GM23338 (cell line): ENCODE data around the gene CACNB3. TPM values are rescaled to one million over a fixed set of nuclear protein-coding genes. Genes with fewer than 3 reads are reported as not detected.

Source experiments
- ATAC-seq: fragments of 200-7000 bp; cut with Tn5 transposase; 3 replicates; pipeline ENCODE4 v1.9.1; 2020
- DNase-seq: peaks from one replicate; pipeline ENCODE4 v3.0.0-alpha.2; 2015; ENCODE audit warnings: low spot score
- H2AFZ ChIP-seq: fragments of 200-600 bp; sonication (generic); 2 replicates; pipeline ENCODE4 v1.8.0; 2016; ENCODE audit warnings: antibody characterized with exemption, mild to moderate bottlenecking, moderate library complexity
- H3F3A ChIP-seq: fragments of 200-600 bp; sonication (generic); replicated peaks from 2 replicates; pipeline ENCODE4 v1.8.0; 2017; ENCODE audit warnings: antibody characterized with exemption, mixed run types, low read depth
- H3K27ac ChIP-seq: fragments of 200-600 bp; sonication (generic); 2 replicates; pipeline ENCODE4 v1.6.1; 2016; ENCODE audit warnings: low read depth
- H3K27me3 ChIP-seq: fragments of 200-600 bp; sonication (generic); 2 replicates; pipeline ENCODE4 v1.8.0; 2016; ENCODE audit warnings: mild to moderate bottlenecking, mixed run types, moderate library complexity; ENCODE audit not compliant: insufficient read depth
- H3K36me3 ChIP-seq: fragments of 200-600 bp; sonication (generic); 2 replicates; pipeline ENCODE4 v1.8.0; 2016; ENCODE audit warnings: mild to moderate bottlenecking; ENCODE audit not compliant: insufficient read depth
- H3K4me1 ChIP-seq: fragments of 200-600 bp; sonication (generic); 2 replicates; pipeline ENCODE4 v1.8.0; 2016; ENCODE audit warnings: mild to moderate bottlenecking, moderate library complexity; ENCODE audit not compliant: insufficient read depth
- H3K4me2 ChIP-seq: fragments of 200-600 bp; sonication (generic); 2 replicates; pipeline ENCODE4 v1.7.1; 2017; ENCODE audit warnings: mixed run types
- H3K4me3 ChIP-seq: fragments of 200-600 bp; sonication (generic); 2 replicates; pipeline ENCODE4 v1.6.1; 2016; ENCODE audit warnings: mixed run types
- H3K79me2 ChIP-seq: fragments of 200-600 bp; sonication (generic); replicated peaks from 2 replicates; pipeline ENCODE4 v1.8.0; 2017; ENCODE audit warnings: mild to moderate bottlenecking; ENCODE audit not compliant: insufficient read depth
- H3K9me2 ChIP-seq: fragments of 200-600 bp; sonication (generic); 2 replicates; pipeline ENCODE4 v1.8.0; 2017; ENCODE audit not compliant: insufficient read depth
- H4K20me1 ChIP-seq: fragments of 200-600 bp; sonication (generic); replicated peaks from 2 replicates; pipeline ENCODE4 v1.8.0; 2017; ENCODE audit warnings: mild to moderate bottlenecking; ENCODE audit not compliant: insufficient read depth
- H3K27ac Mint-ChIP-seq: 2 replicates; pipeline ENCODE4 v1.8.0; 2020; ENCODE audit warnings: inconsistent platforms, mild to moderate bottlenecking, moderate library complexity, mixed read lengths
- H3K27me3 Mint-ChIP-seq: 3 replicates; pipeline ENCODE4 v1.8.0; 2022; ENCODE audit warnings: low read depth, mild to moderate bottlenecking, moderate library complexity, mixed read lengths, inconsistent platforms; ENCODE audit not compliant: insufficient read depth, poor library complexity
- H3K36me3 Mint-ChIP-seq: 3 replicates; pipeline ENCODE4 v1.8.0; 2021; ENCODE audit warnings: low read depth, mild to moderate bottlenecking, inconsistent platforms, moderate library complexity, mixed read lengths
- H3K4me1 Mint-ChIP-seq: 3 replicates; pipeline ENCODE4 v1.8.0; 2020; ENCODE audit warnings: mild to moderate bottlenecking, inconsistent platforms, mixed read lengths
- H3K4me3 Mint-ChIP-seq: 3 replicates; pipeline ENCODE4 v1.8.0; 2021; ENCODE audit warnings: moderate library complexity, mild to moderate bottlenecking, inconsistent platforms, mixed read lengths
- H3K9me3 Mint-ChIP-seq: 3 replicates; pipeline ENCODE4 v1.8.0; 2020; ENCODE audit warnings: moderate library complexity, mild to moderate bottlenecking, inconsistent platforms, mixed read lengths
- JUNB ChIP-seq: IDR thresholded peaks from one replicate; pipeline ENCODE4 v1.6.1; 2016; ENCODE audit warnings: antibody characterized with exemption; ENCODE audit not compliant: unreplicated experiment
- POLR2AphosphoS5 ChIP-seq: IDR thresholded peaks from 2 replicates; pipeline ENCODE4 v1.6.1; 2016; ENCODE audit warnings: antibody characterized with exemption, low read depth
- STAT1 ChIP-seq: IDR thresholded peaks from one replicate; pipeline ENCODE4 v1.6.1; 2016; ENCODE audit warnings: antibody characterized with exemption; ENCODE audit not compliant: unreplicated experiment
- polyA plus RNA-seq: library from polyadenylated mRNA; unstranded; fragments of >200 nt; fragmentation: Nextera tagmentation; extraction: Ambion mirVana; gene quantifications from 2 replicates; pipeline ENCODE4 v1.2.1, GENCODE V29; 2016
- total RNA-seq: library from RNA; depleted of rRNA; stranded (reverse); fragments of >200 nt; shearing (Covaris generic); gene quantifications from 2 replicates; pipeline ENCODE4 v1.2.3, GENCODE V29; 2014
- TF ChIP-seq, protein P1 (sequence below): fragments of 250-450 bp; sonication (Bioruptor Pico); IDR thresholded peaks from 2 replicates; pipeline ENCODE4 v1.5.0; 2020; ENCODE audit warnings: mild to moderate bottlenecking, moderate library complexity
- TF ChIP-seq, protein P2 (sequence below), 2 experiments: fragments of 200-600 bp in 1 of 2; sonication (generic) in 1 of 2; conservative IDR thresholded peaks; 2 replicates each; pipeline versions ENCODE4 v1.5.1 to v1.6.1; 2016 to 2017; ENCODE audit warnings: antibody characterized with exemption in 2 of 2, low read depth in 2 of 2, mild to moderate bottlenecking in 2 of 2, moderate library complexity in 1 of 2
- TF ChIP-seq, protein P3 (sequence below): IDR thresholded peaks from 2 replicates; pipeline ENCODE4 v1.6.1; 2016; ENCODE audit warnings: antibody characterized with exemption

The CACNB3 gene
- total and polyA plus RNA-seq, 2 experiments from 2014 or later: 4.1 to 6.2 TPM

DNA sequence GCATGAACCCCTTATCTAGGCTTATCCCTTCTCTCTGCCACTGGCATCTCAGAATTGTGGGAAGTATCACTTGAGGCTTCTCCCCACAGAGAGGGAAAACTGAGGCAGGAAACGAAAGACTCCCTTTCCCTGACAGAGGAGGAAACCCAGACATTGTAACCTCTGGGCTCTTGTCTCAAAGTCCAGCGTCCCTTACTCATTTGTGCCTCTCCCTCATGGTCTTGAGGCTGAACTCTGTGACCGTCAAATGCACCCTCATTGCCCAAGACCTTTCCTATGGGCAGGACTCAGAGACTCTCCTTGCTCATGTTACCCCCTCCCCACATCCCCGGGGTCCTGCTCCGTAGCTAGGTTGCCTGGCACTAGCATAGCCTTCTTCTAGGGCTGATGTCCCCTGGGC is 3.8 kb downstream of the CACNB3 start (continued):
- TF ChIP-seq, protein P1, sequence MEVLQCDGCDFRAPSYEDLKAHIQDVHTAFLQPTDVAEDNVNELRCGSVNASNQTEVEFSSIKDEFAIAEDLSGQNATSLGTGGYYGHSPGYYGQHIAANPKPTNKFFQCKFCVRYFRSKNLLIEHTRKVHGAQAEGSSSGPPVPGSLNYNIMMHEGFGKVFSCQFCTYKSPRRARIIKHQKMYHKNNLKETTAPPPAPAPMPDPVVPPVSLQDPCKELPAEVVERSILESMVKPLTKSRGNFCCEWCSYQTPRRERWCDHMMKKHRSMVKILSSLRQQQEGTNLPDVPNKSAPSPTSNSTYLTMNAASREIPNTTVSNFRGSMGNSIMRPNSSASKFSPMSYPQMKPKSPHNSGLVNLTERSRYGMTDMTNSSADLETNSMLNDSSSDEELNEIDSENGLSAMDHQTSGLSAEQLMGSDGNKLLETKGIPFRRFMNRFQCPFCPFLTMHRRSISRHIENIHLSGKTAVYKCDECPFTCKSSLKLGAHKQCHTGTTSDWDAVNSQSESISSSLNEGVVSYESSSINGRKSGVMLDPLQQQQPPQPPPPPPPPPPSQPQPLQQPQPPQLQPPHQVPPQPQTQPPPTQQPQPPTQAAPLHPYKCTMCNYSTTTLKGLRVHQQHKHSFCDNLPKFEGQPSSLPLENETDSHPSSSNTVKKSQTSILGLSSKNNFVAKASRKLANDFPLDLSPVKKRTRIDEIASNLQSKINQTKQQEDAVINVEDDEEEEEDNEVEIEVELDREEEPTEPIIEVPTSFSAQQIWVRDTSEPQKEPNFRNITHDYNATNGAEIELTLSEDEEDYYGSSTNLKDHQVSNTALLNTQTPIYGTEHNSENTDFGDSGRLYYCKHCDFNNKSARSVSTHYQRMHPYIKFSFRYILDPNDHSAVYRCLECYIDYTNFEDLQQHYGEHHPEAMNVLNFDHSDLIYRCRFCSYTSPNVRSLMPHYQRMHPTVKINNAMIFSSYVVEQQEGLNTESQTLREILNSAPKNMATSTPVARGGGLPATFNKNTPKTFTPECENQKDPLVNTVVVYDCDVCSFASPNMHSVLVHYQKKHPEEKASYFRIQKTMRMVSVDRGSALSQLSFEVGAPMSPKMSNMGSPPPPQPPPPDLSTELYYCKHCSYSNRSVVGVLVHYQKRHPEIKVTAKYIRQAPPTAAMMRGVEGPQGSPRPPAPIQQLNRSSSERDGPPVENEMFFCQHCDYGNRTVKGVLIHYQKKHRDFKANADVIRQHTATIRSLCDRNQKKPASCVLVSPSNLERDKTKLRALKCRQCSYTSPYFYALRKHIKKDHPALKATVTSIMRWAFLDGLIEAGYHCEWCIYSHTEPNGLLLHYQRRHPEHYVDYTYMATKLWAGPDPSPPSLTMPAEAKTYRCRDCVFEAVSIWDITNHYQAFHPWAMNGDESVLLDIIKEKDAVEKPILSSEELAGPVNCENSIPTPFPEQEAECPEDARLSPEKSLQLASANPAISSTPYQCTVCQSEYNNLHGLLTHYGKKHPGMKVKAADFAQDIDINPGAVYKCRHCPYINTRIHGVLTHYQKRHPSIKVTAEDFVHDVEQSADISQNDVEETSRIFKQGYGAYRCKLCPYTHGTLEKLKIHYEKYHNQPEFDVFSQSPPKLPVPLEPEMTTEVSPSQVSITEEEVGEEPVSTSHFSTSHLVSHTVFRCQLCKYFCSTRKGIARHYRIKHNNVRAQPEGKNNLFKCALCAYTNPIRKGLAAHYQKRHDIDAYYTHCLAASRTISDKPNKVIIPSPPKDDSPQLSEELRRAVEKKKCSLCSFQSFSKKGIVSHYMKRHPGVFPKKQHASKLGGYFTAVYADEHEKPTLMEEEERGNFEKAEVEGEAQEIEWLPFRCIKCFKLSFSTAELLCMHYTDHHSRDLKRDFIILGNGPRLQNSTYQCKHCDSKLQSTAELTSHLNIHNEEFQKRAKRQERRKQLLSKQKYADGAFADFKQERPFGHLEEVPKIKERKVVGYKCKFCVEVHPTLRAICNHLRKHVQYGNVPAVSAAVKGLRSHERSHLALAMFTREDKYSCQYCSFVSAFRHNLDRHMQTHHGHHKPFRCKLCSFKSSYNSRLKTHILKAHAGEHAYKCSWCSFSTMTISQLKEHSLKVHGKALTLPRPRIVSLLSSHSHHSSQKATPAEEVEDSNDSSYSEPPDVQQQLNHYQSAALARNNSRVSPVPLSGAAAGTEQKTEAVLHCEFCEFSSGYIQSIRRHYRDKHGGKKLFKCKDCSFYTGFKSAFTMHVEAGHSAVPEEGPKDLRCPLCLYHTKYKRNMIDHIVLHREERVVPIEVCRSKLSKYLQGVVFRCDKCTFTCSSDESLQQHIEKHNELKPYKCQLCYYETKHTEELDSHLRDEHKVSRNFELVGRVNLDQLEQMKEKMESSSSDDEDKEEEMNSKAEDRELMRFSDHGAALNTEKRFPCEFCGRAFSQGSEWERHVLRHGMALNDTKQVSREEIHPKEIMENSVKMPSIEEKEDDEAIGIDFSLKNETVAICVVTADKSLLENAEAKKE (CRISPR knock-in tag): no peak
- no peak for TF ChIP-seq STAT1

DNA sequence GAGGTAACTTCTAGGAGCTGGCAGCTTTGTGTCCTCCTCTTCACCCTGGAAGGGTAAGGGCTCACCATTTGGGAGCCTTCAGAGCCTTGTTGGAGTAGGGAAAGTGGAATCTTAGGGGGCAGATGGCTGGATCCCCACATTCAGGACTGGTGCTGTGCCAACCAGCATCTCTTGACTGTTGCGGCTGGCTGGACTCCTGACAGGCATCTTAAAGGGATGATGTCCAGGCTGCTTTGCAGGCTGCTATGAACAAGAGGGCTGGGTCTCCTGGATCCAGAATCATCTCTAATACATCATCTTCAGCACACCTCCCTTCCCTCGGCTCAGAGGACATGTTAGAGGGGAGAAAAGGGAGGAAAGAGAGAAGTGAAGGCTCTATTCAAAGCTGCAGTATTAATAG is 4.4 kb downstream of the CACNB3 start:
- H3K4me3 Mint-ChIP-seq: no peak overlapping the region
- H3K9me3 Mint-ChIP-seq: no peaks in the 10 kb centered on the region; the same call in 2 of the 3 replicates
- H3K4me1 Mint-ChIP-seq: peaks cover 34% of the 10 kb centered on the region
- TF ChIP-seq, protein P2, sequence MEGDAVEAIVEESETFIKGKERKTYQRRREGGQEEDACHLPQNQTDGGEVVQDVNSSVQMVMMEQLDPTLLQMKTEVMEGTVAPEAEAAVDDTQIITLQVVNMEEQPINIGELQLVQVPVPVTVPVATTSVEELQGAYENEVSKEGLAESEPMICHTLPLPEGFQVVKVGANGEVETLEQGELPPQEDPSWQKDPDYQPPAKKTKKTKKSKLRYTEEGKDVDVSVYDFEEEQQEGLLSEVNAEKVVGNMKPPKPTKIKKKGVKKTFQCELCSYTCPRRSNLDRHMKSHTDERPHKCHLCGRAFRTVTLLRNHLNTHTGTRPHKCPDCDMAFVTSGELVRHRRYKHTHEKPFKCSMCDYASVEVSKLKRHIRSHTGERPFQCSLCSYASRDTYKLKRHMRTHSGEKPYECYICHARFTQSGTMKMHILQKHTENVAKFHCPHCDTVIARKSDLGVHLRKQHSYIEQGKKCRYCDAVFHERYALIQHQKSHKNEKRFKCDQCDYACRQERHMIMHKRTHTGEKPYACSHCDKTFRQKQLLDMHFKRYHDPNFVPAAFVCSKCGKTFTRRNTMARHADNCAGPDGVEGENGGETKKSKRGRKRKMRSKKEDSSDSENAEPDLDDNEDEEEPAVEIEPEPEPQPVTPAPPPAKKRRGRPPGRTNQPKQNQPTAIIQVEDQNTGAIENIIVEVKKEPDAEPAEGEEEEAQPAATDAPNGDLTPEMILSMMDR (conservative IDR thresholded peaks at IDR 0.05; ENCODE audit: low read depth in 2 of 2): no peak
- no peak for TF ChIP-seq STAT1
- TF ChIP-seq, protein P1 (CRISPR knock-in tag): no peak
- TF ChIP-seq JUNB: no peak
- TF ChIP-seq, protein P3, sequence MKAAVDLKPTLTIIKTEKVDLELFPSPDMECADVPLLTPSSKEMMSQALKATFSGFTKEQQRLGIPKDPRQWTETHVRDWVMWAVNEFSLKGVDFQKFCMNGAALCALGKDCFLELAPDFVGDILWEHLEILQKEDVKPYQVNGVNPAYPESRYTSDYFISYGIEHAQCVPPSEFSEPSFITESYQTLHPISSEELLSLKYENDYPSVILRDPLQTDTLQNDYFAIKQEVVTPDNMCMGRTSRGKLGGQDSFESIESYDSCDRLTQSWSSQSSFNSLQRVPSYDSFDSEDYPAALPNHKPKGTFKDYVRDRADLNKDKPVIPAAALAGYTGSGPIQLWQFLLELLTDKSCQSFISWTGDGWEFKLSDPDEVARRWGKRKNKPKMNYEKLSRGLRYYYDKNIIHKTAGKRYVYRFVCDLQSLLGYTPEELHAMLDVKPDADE: no peak
- TF ChIP-seq POLR2AphosphoS5: no peak

More for the DNA sequence above, 4.4 kb downstream of the CACNB3 start:
- Histone ChIP-seq H3K9me2 (no peaks in the 10 kb centered on the region), H3K36me3 (no peaks in the 10 kb centered on the region), H3K4me1 (peaks cover 9% of the 10 kb centered on the region), H3K27ac (no peak overlapping the region), H4K20me1 (no peaks in the 10 kb centered on the region; the same call in 1 of the 2 replicates), H3K4me2 (no peak overlapping the region), H3F3A (no peaks in the 10 kb centered on the region; the same call in 1 of the 2 replicates), H2AFZ (no peak overlapping the region), H3K27me3 (peaks cover 34% of the 10 kb centered on the region), H3K79me2 (no peaks in the 10 kb centered on the region), H3K4me3 (no peak overlapping the region)
- Mint-ChIP-seq H3K36me3 (peaks cover 10% of the 10 kb centered on the region; the same call in 1 of the 3 replicates), H3K27me3 (peaks cover 28% of the 10 kb centered on the region), H3K27ac (no peak overlapping the region)
- ATAC-seq (no peak), DNase-seq (no peak)
